HCT116 (cell line): ENCODE results near the gene ATG12.

Experiments
- CTCF ChIP-seq, 3 experiments: fragments of 200-600 bp in 1 of 3; sonication (generic) in 1 of 3; IDR thresholded peaks in 2 of 3; conservative IDR thresholded peaks in 1 of 3; 2 replicates each; pipeline ENCODE4 v1.5.1; 2012 to 2017; ENCODE audit warnings: low read depth in 2 of 3, low read length in 2 of 3, antibody characterized with exemption in 1 of 3, borderline replicate concordance in 1 of 3, control low read depth in 1 of 3, mild to moderate bottlenecking in 1 of 3, mixed read lengths in 1 of 3, mixed run types in 1 of 3, moderate library complexity in 1 of 3; ENCODE audit not compliant: insufficient read depth in 1 of 3
- EZH2phosphoT487 ChIP-seq: fragments of 200-600 bp; IDR thresholded peaks from 2 replicates; pipeline ENCODE4 v1.6.1; 2018; ENCODE audit warnings: antibody characterized with exemption, borderline replicate concordance
- POLR2AphosphoS5 ChIP-seq: IDR thresholded peaks from 2 replicates; pipeline ENCODE4 v1.6.1; 2011; ENCODE audit warnings: mild to moderate bottlenecking, low read depth, low read length, moderate library complexity
- REST ChIP-seq: IDR thresholded peaks from 2 replicates; pipeline ENCODE4 v1.6.1; 2012; ENCODE audit warnings: low read depth

- TF ChIP-seq REST (no peak), CTCF (IDR thresholded peaks at IDR 0.05 in 2 of 3, conservative IDR thresholded peaks at IDR 0.05 in 1 of 3; ENCODE audit: borderline replicate concordance in 1 of 3, insufficient read depth in 1 of 3, low read depth in 2 of 3, low read length in 2 of 3) (no peak), EZH2phosphoT487 (no peak), POLR2AphosphoS5 (no peak)
Observed at GRCh38 chr5:115857057-115857479, 15.7 kb upstream of the ATG12 start.
